ENCODE measurements around the gene ID1.

GRCh38 chr20:31564284-31564683, 40.8 kb upstream of the ID1 start:
- no peak for TF ChIP-seq POLR2A (IDR thresholded peaks at IDR 0.05; ENCODE audit: low read length)
- no peak for TF ChIP-seq CBX2 (IDR thresholded peaks at IDR 0.05; ENCODE audit: borderline replicate concordance, low read depth)
- no peak for TF ChIP-seq RCOR1 (IDR thresholded peaks at IDR 0.05; ENCODE audit: low read depth, low read length)
- TF ChIP-seq MAX (IDR thresholded peaks at IDR 0.05) = no peak
- no peak for TF ChIP-seq MAZ (IDR thresholded peaks at IDR 0.05; ENCODE audit: borderline replicate concordance, low read depth, low read length)
- TF ChIP-seq, protein P1, sequence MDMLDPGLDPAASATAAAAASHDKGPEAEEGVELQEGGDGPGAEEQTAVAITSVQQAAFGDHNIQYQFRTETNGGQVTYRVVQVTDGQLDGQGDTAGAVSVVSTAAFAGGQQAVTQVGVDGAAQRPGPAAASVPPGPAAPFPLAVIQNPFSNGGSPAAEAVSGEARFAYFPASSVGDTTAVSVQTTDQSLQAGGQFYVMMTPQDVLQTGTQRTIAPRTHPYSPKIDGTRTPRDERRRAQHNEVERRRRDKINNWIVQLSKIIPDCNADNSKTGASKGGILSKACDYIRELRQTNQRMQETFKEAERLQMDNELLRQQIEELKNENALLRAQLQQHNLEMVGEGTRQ (IDR thresholded peaks at IDR 0.05) = no peak
- no peak for TF ChIP-seq CTCF (IDR thresholded peaks at IDR 0.05)
- TF ChIP-seq, protein P2, sequence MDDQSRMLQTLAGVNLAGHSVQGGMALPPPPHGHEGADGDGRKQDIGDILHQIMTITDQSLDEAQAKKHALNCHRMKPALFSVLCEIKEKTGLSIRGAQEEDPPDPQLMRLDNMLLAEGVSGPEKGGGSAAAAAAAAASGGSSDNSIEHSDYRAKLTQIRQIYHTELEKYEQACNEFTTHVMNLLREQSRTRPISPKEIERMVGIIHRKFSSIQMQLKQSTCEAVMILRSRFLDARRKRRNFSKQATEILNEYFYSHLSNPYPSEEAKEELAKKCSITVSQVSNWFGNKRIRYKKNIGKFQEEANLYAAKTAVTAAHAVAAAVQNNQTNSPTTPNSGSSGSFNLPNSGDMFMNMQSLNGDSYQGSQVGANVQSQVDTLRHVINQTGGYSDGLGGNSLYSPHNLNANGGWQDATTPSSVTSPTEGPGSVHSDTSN (IDR thresholded peaks at IDR 0.05) = no peak
- no peak for TF ChIP-seq E2F6 (IDR thresholded peaks at IDR 0.05; ENCODE audit: borderline replicate concordance, low read depth)
- no peak for TF ChIP-seq SMC3 (IDR thresholded peaks at IDR 0.05)
- TF ChIP-seq RAD21 (conservative IDR thresholded peaks at IDR 0.05 in 1 of 2, IDR thresholded peaks at IDR 0.05 in 1 of 2) = no peak

Data from A549 (cell line).